HCT116 (cell line): Measurements from ENCODE around the gene CHAF1A. TPM values are rescaled to one million over a fixed set of nuclear protein-coding genes. Genes with fewer than 3 reads are reported as not detected.

Experiments
- ATAC-seq: fragments of 200-7000 bp; cut with Tn5 transposase; 2 replicates; pipeline ENCODE4 v1.9.1; 2020; ENCODE audit warnings: mild to moderate bottlenecking, moderate library complexity
- BruUV-seq: library from RNA; stranded (reverse); fragments of 400-500 nt; replicated peaks from 2 replicates; lab custom pipeline; 2021; lab: Mats Ljungman, UMichigan
- CTCF ChIA-PET: fragments of 300-600 bp; sonication (Branson Sonifier 250); formaldehyde crosslinking; loops from one replicate; lab custom pipeline; 2021; ENCODE audit warnings: antibody characterized with exemption; lab: Charles Lee
- POLR2A ChIA-PET: fragments of 300-600, 350-600 bp; sonication (Branson Sonifier 250); formaldehyde crosslinking; loops from one replicate; lab custom pipeline; 2021; ENCODE audit warnings: antibody characterized with exemption; lab: Charles Lee
- RAD21 ChIA-PET, 2 experiments: fragments of 300-600 bp; sonication (Branson Sonifier 250); formaldehyde crosslinking; loops; one replicate each; lab custom pipeline; 2023; ENCODE audit warnings: low total read pairs in 2 of 2; ENCODE audit not compliant: uncharacterized antibody in 2 of 2, unreplicated experiment in 2 of 2, low non-redundant PET in 1 of 2; lab: Charles Lee
- DNase-seq: peaks from one replicate; pipeline ENCODE4 v3.0.0-alpha.2; 2010; ENCODE audit warnings: low read depth, low spot score
- H2AFZ ChIP-seq: fragments of 200-600 bp; shearing (Covaris generic), sonication (generic); 2 replicates; pipeline ENCODE4 v1.6.1; 2017; ENCODE audit warnings: low read depth, mixed run types, mixed read lengths, antibody characterized with exemption, low read length; ENCODE audit not compliant: poor library complexity, severe bottlenecking
- H3K27ac ChIP-seq: 2 replicates; pipeline ENCODE4 v1.5.1; 2012; ENCODE audit warnings: low read depth, low read length
- H3K27me3 ChIP-seq: fragments of 200-600 bp; sonication (generic); 2 replicates; pipeline ENCODE4 v1.6.1; 2016; ENCODE audit warnings: mixed run types, low read length, mixed read lengths; ENCODE audit not compliant: insufficient read depth
- H3K36me3 ChIP-seq, 2 experiments: fragments of 200-500 bp in 1 of 2; fragments of 200-600 bp in 1 of 2; sonication (Bioruptor generic) in 1 of 2; sonication (generic) in 1 of 2; 2 replicates each; pipeline versions ENCODE4 v1.5.1 to v1.6.1; 2014 to 2016; ENCODE audit warnings: low read length in 2 of 2, inconsistent platforms in 1 of 2, mixed read lengths in 1 of 2, mixed run types in 1 of 2; ENCODE audit not compliant: insufficient read depth in 2 of 2, control insufficient read depth in 1 of 2
- H3K4me1 ChIP-seq, 2 experiments: fragments of 200-600 bp in 1 of 2; sonication (generic) in 1 of 2; 2 replicates each; pipeline versions ENCODE4 v1.5.1 to v1.6.1; 2012 to 2017; ENCODE audit warnings: low read length in 2 of 2, inconsistent platforms in 1 of 2, mild to moderate bottlenecking in 1 of 2, mixed read lengths in 1 of 2, mixed run types in 1 of 2, moderate library complexity in 1 of 2; ENCODE audit not compliant: insufficient read depth in 2 of 2, control insufficient read depth in 1 of 2
- H3K4me2 ChIP-seq: fragments of 200-600 bp; sonication (generic); 2 replicates; pipeline ENCODE4 v1.6.1; 2017; ENCODE audit warnings: mixed run types, low read length, mixed read lengths
- H3K4me3 ChIP-seq, 2 experiments: fragments of 200-600 bp in 1 of 2; sonication (generic) in 1 of 2; replicated peaks in 1 of 2; 2 replicates each; pipeline ENCODE4 v1.5.1; 2011 to 2016; ENCODE audit warnings: low read length in 2 of 2, control low read depth in 1 of 2, low read depth in 1 of 2, mild to moderate bottlenecking in 1 of 2, mixed read lengths in 1 of 2, mixed run types in 1 of 2
- H3K79me2 ChIP-seq: fragments of 200-600 bp; sonication (generic); 2 replicates; pipeline ENCODE4 v1.6.1; 2017; ENCODE audit warnings: mild to moderate bottlenecking, mixed run types, low read length, moderate library complexity, mixed read lengths; ENCODE audit not compliant: insufficient read depth
- H3K9ac ChIP-seq: fragments of 200-600 bp; sonication (generic); 2 replicates; pipeline ENCODE4 v1.6.1; 2016; ENCODE audit warnings: low read length, mixed read lengths
- H3K9me2 ChIP-seq: fragments of 200-600 bp; sonication (generic), shearing (Covaris generic); 2 replicates; pipeline ENCODE4 v1.6.1; 2017; ENCODE audit warnings: mixed run types, mild to moderate bottlenecking, moderate library complexity; ENCODE audit not compliant: insufficient read depth
- H3K9me3 ChIP-seq, 2 experiments: fragments of 200-500 bp in 1 of 2; fragments of 200-600 bp in 1 of 2; sonication (Bioruptor generic) in 1 of 2; sonication (generic) in 1 of 2; 2 replicates each; pipeline ENCODE4 v1.6.1; 2014 to 2017; ENCODE audit warnings: low read length in 2 of 2, mixed read lengths in 2 of 2, inconsistent platforms in 1 of 2, low read depth in 1 of 2, mild to moderate bottlenecking in 1 of 2, mixed run types in 1 of 2, moderate library complexity in 1 of 2; ENCODE audit not compliant: control insufficient read depth in 1 of 2, insufficient read depth in 1 of 2
- H4K20me1 ChIP-seq: fragments of 200-600 bp; sonication (generic), shearing (Covaris generic); 2 replicates; pipeline ENCODE4 v1.6.1; 2017; ENCODE audit warnings: mixed run types, mild to moderate bottlenecking, moderate library complexity; ENCODE audit not compliant: insufficient read depth
- CTCF ChIP-seq, 3 experiments: fragments of 200-600 bp in 1 of 3; sonication (generic) in 1 of 3; IDR thresholded peaks in 2 of 3; conservative IDR thresholded peaks in 1 of 3; 2 replicates each; pipeline ENCODE4 v1.5.1; 2012 to 2017; ENCODE audit warnings: low read depth in 2 of 3, low read length in 2 of 3, antibody characterized with exemption in 1 of 3, borderline replicate concordance in 1 of 3, control low read depth in 1 of 3, mild to moderate bottlenecking in 1 of 3, mixed read lengths in 1 of 3, mixed run types in 1 of 3, moderate library complexity in 1 of 3; ENCODE audit not compliant: insufficient read depth in 1 of 3
- EGR1 ChIP-seq: IDR thresholded peaks from 2 replicates; pipeline ENCODE4 v1.6.1; 2012; ENCODE audit warnings: low read depth
- EZH2phosphoT487 ChIP-seq: fragments of 200-600 bp; IDR thresholded peaks from 2 replicates; pipeline ENCODE4 v1.6.1; 2018; ENCODE audit warnings: antibody characterized with exemption, borderline replicate concordance
- POLR2AphosphoS5 ChIP-seq: IDR thresholded peaks from 2 replicates; pipeline ENCODE4 v1.6.1; 2011; ENCODE audit warnings: mild to moderate bottlenecking, low read depth, low read length, moderate library complexity
- RAD21 ChIP-seq: IDR thresholded peaks from 2 replicates; pipeline ENCODE4 v1.6.1; 2012; ENCODE audit warnings: low read depth, mild to moderate bottlenecking
- SIN3A ChIP-seq: IDR thresholded peaks from 2 replicates; pipeline ENCODE4 v1.6.1; 2012; ENCODE audit warnings: low read depth
- SRF ChIP-seq: IDR thresholded peaks from 2 replicates; pipeline ENCODE4 v1.6.1; 2012; ENCODE audit warnings: low read depth
- TCF7L2 ChIP-seq: IDR thresholded peaks from 2 replicates; pipeline ENCODE4 v1.7.0; 2011; ENCODE audit warnings: borderline replicate concordance, inconsistent platforms; ENCODE audit not compliant: insufficient read depth, insufficient read length; ENCODE audit errors: extremely low read depth
- YY1 ChIP-seq: IDR thresholded peaks from 2 replicates; pipeline ENCODE4 v1.6.1; 2011; ENCODE audit warnings: low read length, low read depth, moderate library complexity, mild to moderate bottlenecking; ENCODE audit not compliant: insufficient replicate concordance; ENCODE audit errors: extremely low read depth
- intact Hi-C: fragments of 100-400 bp; cut with micrococcal nuclease; formaldehyde crosslinking; loops from 2 replicates; pipeline ENCODE4 v1.10.0; 2022
- total RNA-seq: library from RNA; stranded (reverse); gene quantifications from one replicate; pipeline ENCODE4 v1.2.1, GENCODE V29; 2021; ENCODE audit not compliant: unreplicated experiment
- TF ChIP-seq, protein P1 (sequence below): IDR thresholded peaks from 2 replicates; pipeline ENCODE4 v1.6.1; 2012
- TF ChIP-seq, protein P2 (sequence below): IDR thresholded peaks from 2 replicates; pipeline ENCODE4 v1.6.1; 2011; ENCODE audit warnings: mild to moderate bottlenecking, low read length, moderate library complexity; ENCODE audit not compliant: insufficient replicate concordance; ENCODE audit errors: extremely low read depth

CHAF1A gene
- total RNA-seq, 1 experiment from 2014 or later, result 69.9 TPM

GRCh38 chr19:4464815-4465581 is 62.6 kb downstream of the CHAF1A start:
- no peak for ATAC-seq
- no peak overlapping the region for H3K4me2 ChIP-seq
- no peaks in the 10 kb centered on the region for H4K20me1 ChIP-seq
- H3K27me3 ChIP-seq, result no peaks in the 10 kb centered on the region
- ChIA-PET CTCF (no interaction called here), POLR2A (no interaction called here), RAD21 (no interaction called here)
- no peaks in the 10 kb centered on the region for H3K79me2 ChIP-seq
- no peaks in the 10 kb centered on the region for H3K9me2 ChIP-seq
- H3K9me3 ChIP-seq, result no peaks in the 10 kb centered on the region
- no peaks in the 10 kb centered on the region for H3K36me3 ChIP-seq
- BruUV-seq, result no TSS peak
- H2AFZ ChIP-seq, result no peak overlapping the region
- H3K4me1 ChIP-seq, result peaks cover 1 to 3% of the 10 kb centered on the region in 2 experiments; a peak in 3 of 4 replicates
- DNase-seq, result no peak
- H3K4me3 ChIP-seq, result no peak overlapping the region
- no peak for TF ChIP-seq RAD21
- TF ChIP-seq, protein P1, sequence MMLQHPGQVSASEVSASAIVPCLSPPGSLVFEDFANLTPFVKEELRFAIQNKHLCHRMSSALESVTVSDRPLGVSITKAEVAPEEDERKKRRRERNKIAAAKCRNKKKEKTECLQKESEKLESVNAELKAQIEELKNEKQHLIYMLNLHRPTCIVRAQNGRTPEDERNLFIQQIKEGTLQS, result no peak
- TF ChIP-seq, protein P2, sequence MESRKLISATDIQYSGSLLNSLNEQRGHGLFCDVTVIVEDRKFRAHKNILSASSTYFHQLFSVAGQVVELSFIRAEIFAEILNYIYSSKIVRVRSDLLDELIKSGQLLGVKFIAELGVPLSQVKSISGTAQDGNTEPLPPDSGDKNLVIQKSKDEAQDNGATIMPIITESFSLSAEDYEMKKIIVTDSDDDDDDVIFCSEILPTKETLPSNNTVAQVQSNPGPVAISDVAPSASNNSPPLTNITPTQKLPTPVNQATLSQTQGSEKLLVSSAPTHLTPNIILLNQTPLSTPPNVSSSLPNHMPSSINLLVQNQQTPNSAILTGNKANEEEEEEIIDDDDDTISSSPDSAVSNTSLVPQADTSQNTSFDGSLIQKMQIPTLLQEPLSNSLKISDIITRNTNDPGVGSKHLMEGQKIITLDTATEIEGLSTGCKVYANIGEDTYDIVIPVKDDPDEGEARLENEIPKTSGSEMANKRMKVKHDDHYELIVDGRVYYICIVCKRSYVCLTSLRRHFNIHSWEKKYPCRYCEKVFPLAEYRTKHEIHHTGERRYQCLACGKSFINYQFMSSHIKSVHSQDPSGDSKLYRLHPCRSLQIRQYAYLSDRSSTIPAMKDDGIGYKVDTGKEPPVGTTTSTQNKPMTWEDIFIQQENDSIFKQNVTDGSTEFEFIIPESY, result no peak
- no peak for TF ChIP-seq POLR2AphosphoS5
- TF ChIP-seq CTCF (IDR thresholded peaks at IDR 0.05 in 2 of 3, conservative IDR thresholded peaks at IDR 0.05 in 1 of 3; ENCODE audit: borderline replicate concordance in 1 of 3, insufficient read depth in 1 of 3, low read depth in 2 of 3, low read length in 2 of 3), result no peak
- no peak for TF ChIP-seq SIN3A
- TF ChIP-seq EZH2phosphoT487, result no peak
- TF ChIP-seq EGR1, result no peak
- TF ChIP-seq YY1, result no peak
- no peak for TF ChIP-seq SRF
- TF ChIP-seq TCF7L2, result no peak
- H3K27ac ChIP-seq, result no peak overlapping the region
- intact Hi-C loops, result no loop called here
- H3K9ac ChIP-seq, result no peak overlapping the region
